ENCODE results near the gene REXO1. TPM values are rescaled to one million over a fixed set of nuclear protein-coding genes. Genes with fewer than 3 reads are reported as not detected.

Gene REXO1
- total RNA-seq, 3 donors from 2014 or later (not counting 1 experiment from before 2014, with no cell fraction given) = 90.7 to 91.7 (median 91.5) TPM

GRCh38 chr19:1818549-1819195, 29.6 kb downstream of the REXO1 start:
- 94% methylated on average over 30 of the region's 33 CpGs for whole genome bisulfite sequencing (ENCODE audit: insufficient coverage)
- H3K36me3 Mint-ChIP-seq = no peaks in the 10 kb centered on the region
- H3K36me3 ChIP-seq (ENCODE audit: control insufficient read depth, insufficient read depth, low read length) = peaks cover 65% of the 10 kb centered on the region

GRCh38 chr19:1817553-1818179, 30.6 kb downstream of the REXO1 start:
- no peak overlapping the region for H3K27ac ChIP-seq (ENCODE audit: low read length)
- Mint-ChIP-seq H3K27ac (no peak overlapping the region), H3K9me3 (no peaks in the 10 kb centered on the region), H3K4me3 (no peak overlapping the region), H3K27me3 (ENCODE audit: low read depth in 2 of 2) (no peaks in the 10 kb centered on the region), H3K4me1 (peaks cover 5 to 7% of the 10 kb centered on the region in 2 donors), H3K36me3 (no peaks in the 10 kb centered on the region)
- no peak for ATAC-seq
- peaks cover 12% of the 10 kb centered on the region for H3K4me1 ChIP-seq (ENCODE audit: control insufficient read depth, insufficient read depth, low read length)
- 96% methylated on average over 25 of the region's 25 CpGs for WGBS (ENCODE audit: insufficient coverage)
- TF ChIP-seq CTCF (IDR thresholded peaks at IDR 0.05) = no peak
- H3K9me3 ChIP-seq (ENCODE audit: control insufficient read depth, insufficient read depth, low read length) = no peaks in the 10 kb centered on the region
- H3K4me3 ChIP-seq (ENCODE audit: low read length) = no peak overlapping the region
- peaks cover 58% of the 10 kb centered on the region for H3K36me3 ChIP-seq (ENCODE audit: control insufficient read depth, insufficient read depth, low read length)
- no peak for DNase-seq
- intact Hi-C loops (cut with micrococcal nuclease) = no loop called here
- no peaks in the 10 kb centered on the region for H3K27me3 ChIP-seq (ENCODE audit: control insufficient read depth, insufficient read depth, low read length)

More at GRCh38 chr19:1818549-1819195, 29.6 kb downstream of the REXO1 start:
- no peak overlapping the region for H3K4me3 ChIP-seq (ENCODE audit: low read length)
- Mint-ChIP-seq H3K4me1 (no peaks in the 10 kb centered on the region), H3K4me3 (no peak overlapping the region), H3K27ac (no peak overlapping the region), H3K27me3 (ENCODE audit: low read depth in 2 of 2) (no peaks in the 10 kb centered on the region), H3K9me3 (no peaks in the 10 kb centered on the region)
- no peak for TF ChIP-seq CTCF (IDR thresholded peaks at IDR 0.05)
- H3K27me3 ChIP-seq (ENCODE audit: control insufficient read depth, insufficient read depth, low read length) = no peaks in the 10 kb centered on the region
- H3K4me1 ChIP-seq (ENCODE audit: control insufficient read depth, insufficient read depth, low read length) = peaks cover 2% of the 10 kb centered on the region
- DNase-seq (no peak), ATAC-seq (no peak)
- H3K27ac ChIP-seq (ENCODE audit: low read length) = no peak overlapping the region
- H3K9me3 ChIP-seq (ENCODE audit: control insufficient read depth, insufficient read depth, low read length) = no peaks in the 10 kb centered on the region
- intact Hi-C loops (cut with micrococcal nuclease) = no loop called here

GRCh38 chr19:1816530-1817298, 31.6 kb downstream of the REXO1 start:
- no peak overlapping the region for H3K27ac Mint-ChIP-seq
- Histone ChIP-seq H3K4me3 (ENCODE audit: low read length) (no peak overlapping the region), H3K36me3 (ENCODE audit: control insufficient read depth, insufficient read depth, low read length) (peaks cover 50% of the 10 kb centered on the region), H3K27me3 (ENCODE audit: control insufficient read depth, insufficient read depth, low read length) (no peaks in the 10 kb centered on the region), H3K27ac (ENCODE audit: low read length) (no peak overlapping the region), H3K4me1 (ENCODE audit: control insufficient read depth, insufficient read depth, low read length) (peaks cover 17% of the 10 kb centered on the region), H3K9me3 (ENCODE audit: control insufficient read depth, insufficient read depth, low read length) (no peaks in the 10 kb centered on the region)
- DNase-seq (no peak), ATAC-seq (no peak)
- no peaks in the 10 kb centered on the region for H3K36me3 Mint-ChIP-seq
- no peak overlapping the region for H3K4me3 Mint-ChIP-seq
- intact Hi-C loops (cut with micrococcal nuclease) = no loop called here
- no peak for TF ChIP-seq CTCF (IDR thresholded peaks at IDR 0.05)
- no peaks in the 10 kb centered on the region for H3K9me3 Mint-ChIP-seq
- WGBS (ENCODE audit: insufficient coverage) = 85% methylated on average over 36 of the region's 36 CpGs
- H3K27me3 Mint-ChIP-seq (ENCODE audit: low read depth in 2 of 2) = no peaks in the 10 kb centered on the region
- H3K4me1 Mint-ChIP-seq = peaks cover 7 to 13% of the 10 kb centered on the region in 2 donors
